ENCODE measurements around the gene IPPK.

Gene IPPK, protein sequence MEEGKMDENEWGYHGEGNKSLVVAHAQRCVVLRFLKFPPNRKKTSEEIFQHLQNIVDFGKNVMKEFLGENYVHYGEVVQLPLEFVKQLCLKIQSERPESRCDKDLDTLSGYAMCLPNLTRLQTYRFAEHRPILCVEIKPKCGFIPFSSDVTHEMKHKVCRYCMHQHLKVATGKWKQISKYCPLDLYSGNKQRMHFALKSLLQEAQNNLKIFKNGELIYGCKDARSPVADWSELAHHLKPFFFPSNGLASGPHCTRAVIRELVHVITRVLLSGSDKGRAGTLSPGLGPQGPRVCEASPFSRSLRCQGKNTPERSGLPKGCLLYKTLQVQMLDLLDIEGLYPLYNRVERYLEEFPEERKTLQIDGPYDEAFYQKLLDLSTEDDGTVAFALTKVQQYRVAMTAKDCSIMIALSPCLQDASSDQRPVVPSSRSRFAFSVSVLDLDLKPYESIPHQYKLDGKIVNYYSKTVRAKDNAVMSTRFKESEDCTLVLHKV

GRCh38 chr9:92669890-92670708 is at the start of gene IPPK:
Gene IPPK (minus strand): TSS chr9:92670131. CDS start chr9:92669988, 143 bp downstream.
- peak; percentile 94 to 99 for DNase-seq

- DNase-seq: no peak
Measured at GRCh38 chr9:92719028-92719647, 49.2 kb upstream of the IPPK start.

DNA sequence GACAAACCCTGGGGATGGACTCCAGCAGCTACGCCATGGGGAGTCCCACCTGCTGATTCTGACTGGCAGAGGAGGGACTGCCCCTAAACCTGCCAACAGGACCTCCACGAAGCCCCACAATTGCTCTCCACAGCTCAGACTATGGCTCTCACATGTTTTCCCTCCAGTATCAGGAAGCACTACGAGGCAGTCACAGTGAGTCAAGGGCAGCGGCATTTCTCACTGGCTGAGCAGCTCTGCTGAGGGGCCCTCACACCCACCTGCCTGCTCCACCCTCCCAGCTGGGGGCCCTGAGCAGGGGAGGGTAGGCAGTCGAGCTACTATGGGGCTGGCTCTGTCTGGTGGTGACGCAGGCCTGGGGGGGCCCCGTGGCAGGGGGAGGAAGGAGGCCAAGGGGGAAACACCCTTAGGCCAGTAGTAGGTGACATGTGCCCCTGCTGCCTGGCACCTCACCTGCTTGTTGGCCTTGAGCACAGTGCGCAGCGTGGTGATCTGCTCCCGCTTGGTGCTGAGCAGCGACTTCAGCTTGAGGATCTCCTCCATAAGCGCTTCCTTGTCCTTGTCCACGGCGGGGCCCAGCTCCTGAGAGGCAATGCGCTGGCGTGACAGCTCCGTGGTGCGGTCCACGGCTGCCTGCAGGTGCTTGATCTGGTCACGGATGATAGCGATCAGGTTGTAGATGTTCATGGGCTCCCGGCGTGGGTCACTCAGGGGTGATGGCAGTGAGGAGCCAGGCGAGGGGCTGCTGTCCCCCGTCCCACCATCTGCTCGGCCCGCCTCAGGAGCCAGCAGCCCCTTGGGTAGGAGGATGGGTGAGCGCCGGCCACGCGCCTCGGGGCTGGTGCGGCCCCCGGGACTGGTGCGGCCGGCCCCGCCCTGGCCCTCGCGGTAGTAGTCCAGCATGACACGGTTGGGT is 48.4 kb upstream of the IPPK start:
- no peak for DNase-seq

GRCh38 chr9:92717201-92718085 is 47.5 kb upstream of the IPPK start:
- DNase-seq: no peak

DNA sequence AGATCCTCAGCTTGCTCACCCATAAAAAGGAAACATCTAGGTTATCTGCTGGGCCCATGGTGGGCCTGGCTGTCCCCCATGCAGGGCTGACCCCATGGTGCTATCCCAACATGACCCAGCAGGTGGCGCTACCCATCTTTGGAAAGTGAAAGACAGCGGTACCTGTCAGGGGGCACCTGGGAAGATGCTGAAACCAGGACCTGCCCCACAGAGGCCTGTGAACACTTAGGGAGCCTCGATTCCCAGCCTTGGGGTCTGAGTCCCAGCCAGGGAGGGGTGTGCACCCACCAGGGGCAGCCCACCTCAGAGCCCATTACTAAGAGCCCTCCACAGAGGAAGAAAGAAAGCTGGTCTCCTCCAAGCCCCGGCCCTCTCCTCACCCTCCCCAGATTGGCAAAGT is 46.6 kb upstream of the IPPK start:
- peak in 1 of 2 donors; percentile 43 for DNase-seq

DNA sequence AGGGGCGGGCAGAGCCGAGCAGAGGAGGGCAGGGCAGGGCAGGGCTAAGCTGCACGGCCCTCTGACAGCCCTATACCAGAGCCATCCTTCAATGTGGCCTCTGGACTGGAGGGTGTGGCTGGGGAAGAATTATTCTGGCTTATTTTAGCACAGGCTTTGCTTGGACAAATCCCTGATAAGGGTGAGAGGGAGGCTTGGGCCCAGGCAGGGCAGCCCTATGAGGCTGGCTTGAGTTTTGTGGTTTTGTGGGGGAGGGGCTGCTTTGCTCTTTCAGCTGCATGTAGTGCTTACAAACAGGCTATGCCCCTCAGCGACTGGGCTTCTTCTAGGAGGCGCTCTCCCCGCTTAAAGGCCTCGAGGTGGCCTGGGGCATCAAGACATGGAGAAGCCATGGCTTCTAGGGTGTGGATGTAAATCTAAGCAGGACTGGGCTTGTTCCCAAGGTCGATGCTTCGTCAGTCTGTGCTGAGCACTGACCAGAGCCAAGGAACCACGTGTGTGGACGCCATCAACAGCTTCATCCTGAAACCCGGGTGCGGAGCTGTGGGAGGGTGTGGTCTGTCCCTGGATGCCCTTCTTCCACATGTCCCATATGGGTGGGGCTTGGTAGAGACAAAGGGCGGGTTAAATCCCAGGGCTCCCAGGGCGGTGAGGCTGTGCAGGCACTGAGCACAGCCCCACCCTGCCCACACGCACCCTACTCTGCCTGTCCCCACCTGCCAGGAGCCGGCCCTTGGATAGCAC is 45.7 kb upstream of the IPPK start:
- DNase-seq: no peak

DNA sequence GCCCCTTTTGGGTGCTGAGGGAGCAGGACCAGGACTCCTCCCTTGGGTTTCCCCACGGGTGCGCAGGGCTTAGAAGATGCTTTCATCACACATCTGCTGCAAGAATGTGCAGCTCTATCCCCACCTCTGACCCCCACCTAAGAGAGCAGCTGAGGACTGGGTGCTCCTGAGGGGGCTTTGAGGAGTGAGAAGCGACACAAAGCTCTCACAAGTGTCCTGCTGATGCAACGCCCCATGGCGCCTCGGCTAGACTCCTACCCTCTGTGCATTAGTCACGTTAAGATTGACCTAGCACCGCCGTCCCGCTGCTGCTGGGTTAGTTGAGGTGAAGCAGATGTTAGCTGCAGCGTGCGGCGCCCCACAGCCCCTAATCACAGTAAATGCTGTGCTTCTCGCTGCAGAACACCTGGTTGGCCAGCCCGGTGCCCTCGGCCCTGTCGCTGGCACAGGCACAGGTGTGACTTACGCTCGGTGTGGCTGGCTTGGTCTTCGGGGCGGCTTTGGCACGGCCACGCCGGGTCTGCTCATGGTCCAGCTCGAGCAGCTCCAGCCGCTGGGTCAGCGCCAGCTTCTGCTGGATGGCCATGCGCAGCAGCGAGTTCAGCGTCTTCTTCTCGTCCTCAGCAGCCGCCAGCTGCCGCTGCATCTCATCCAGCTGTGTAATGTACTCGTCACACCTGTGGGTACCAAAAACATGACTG is 45.0 kb upstream of the IPPK start:
- no peak for DNase-seq

GRCh38 chr9:92714016-92714415 is 44.1 kb upstream of the IPPK start:
- no peak for DNase-seq

GRCh38 chr9:92713528-92713927 is 43.6 kb upstream of the IPPK start:
- no peak for DNase-seq

DNA sequence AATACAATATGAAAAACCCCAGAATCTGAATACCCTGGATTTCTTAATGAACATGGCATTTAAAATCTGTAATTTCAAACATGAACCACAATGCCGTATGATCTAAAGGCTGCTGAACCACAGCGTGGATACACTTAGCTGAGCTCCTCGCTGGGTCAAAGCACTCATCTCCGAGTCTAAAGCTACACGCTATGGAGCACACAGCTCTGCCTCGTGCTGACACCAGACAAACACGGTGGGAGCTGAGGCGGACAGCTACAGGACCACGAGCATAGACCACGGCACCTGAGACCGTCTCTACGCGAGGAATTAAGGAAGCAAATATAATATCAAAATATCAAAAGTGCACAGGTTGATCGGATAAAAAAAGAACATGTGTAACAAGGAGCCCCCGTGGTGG is 42.8 kb upstream of the IPPK start:
- DNase-seq: no peak

DNA sequence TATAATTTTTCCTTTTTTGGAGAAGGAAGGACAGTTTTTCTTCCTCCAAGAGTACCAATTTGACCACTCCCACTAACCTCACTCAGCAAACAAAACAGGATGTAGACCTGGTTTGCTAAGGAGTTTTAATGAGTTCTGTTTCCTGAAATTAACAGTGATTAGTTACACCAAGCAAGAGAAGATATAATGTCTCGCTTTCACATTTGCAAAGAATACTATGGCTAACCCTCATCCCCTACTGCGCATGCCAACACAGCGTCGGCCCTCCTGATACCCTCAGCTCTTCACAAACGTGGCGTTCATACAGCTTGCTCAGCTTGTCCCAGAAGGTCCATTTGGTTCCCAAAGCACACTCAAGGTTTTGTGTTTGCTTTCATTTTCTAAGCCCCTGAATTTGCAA is 41.9 kb upstream of the IPPK start:
- no peak for DNase-seq

- no peak for DNase-seq
Measured at GRCh38 chr9:92711146-92711545, 41.2 kb upstream of the IPPK start.

GRCh38 chr9:92710368-92710767 is 40.4 kb upstream of the IPPK start:
- DNase-seq: no peak

DNA sequence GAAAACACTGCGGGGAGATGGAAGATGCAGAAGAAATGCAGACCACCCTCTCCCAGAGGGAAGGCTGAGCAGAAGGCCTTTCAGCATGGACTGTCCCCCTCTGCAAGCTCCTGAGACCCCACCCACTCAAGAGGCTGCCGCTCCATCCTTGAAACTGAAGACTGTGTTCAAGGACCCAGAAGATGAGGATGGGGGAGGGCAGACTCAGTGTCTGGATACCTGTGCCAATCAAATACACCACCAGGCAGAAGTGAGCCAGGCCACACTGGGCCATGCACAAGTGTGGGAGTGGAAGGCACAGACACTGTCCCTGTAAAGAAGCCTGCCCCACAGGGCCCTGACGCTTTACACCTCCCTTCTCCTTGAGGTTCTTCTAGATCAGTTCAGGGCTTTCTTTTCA is 40.0 kb upstream of the IPPK start:
- DNase-seq: no peak

GRCh38 chr9:92709240-92709639 is 39.3 kb upstream of the IPPK start:
- DNase-seq: no peak

DNA sequence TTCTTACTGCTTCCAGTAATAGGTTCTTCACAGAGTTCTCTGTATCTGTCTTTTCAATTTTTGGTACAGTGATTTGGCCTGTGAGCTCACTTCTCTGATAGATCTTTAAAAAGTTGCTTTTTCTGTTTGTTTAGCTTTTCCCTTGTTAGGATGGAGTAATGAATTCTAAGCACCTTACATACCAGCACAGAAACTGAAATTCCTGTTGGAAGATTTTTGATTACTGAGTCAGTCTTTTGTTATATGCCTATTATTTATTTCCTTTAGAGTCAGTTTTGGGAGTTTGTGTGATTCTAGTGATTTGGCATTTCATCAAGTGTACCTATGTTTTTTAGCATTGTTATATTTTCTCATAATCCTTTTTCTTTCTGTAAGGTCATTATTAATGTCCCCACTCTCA is 37.6 kb upstream of the IPPK start:
- DNase-seq: no peak

- DNase-seq: no peak
Measured at GRCh38 chr9:92706218-92706940, 36.4 kb upstream of the IPPK start.

- DNase-seq: no peak
Measured at GRCh38 chr9:92704528-92704927, 34.6 kb upstream of the IPPK start.

DNA sequence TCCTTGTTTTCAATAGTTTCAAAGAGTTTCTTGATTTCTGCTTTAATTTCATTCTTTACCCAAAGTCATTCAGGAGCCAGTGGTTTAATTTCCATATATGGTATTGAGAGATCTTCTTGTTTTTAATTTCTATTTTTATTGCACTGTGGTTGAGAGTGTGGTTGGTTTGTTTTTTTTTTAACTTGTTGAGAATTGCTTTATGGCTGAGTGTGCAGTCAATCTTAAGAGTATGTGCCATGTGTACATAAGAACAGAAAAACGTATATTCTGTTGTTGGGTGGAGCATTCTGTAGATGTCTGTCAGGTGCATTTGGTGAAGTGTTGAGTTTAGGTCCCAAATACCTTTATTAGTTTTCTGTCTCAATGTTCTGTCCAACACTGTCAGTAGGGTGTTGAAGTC is 26.7 kb upstream of the IPPK start:
- no peak for DNase-seq
